RWPE2 (cell line): ENCODE data around the gene SFMBT2.

Experiments
- ATAC-seq: fragments of 200-7000 bp; cut with Tn5 transposase; 3 replicates; pipeline ENCODE4 v1.9.1; 2021; ENCODE audit warnings: low read depth
- DNase-seq: peaks from one replicate; pipeline ENCODE4 v3.0.0-alpha.2; 2020; ENCODE audit warnings: low spot score
- H3K27ac ChIP-seq: fragments of 450-650 bp; 2 replicates; pipeline ENCODE4 v1.5.1; 2017; ENCODE audit warnings: mild to moderate bottlenecking; ENCODE audit not compliant: poor library complexity, severe bottlenecking
- H3K27me3 ChIP-seq: fragments of 250-450 bp; sonication (Bioruptor Pico); 2 replicates; pipeline ENCODE4 v1.5.1; 2021; ENCODE audit warnings: mild to moderate bottlenecking, moderate library complexity; ENCODE audit not compliant: insufficient read depth, poor library complexity, severe bottlenecking
- H3K36me3 ChIP-seq: fragments of 250-450 bp; sonication (Bioruptor Pico); 2 replicates; pipeline ENCODE4 v1.5.1; 2020; ENCODE audit warnings: low read depth, mild to moderate bottlenecking, moderate library complexity
- H3K4me1 ChIP-seq: fragments of 250-450 bp; sonication (Bioruptor Pico); 2 replicates; pipeline ENCODE4 v1.5.1; 2021; ENCODE audit warnings: mild to moderate bottlenecking, moderate library complexity; ENCODE audit not compliant: insufficient read depth, poor library complexity, severe bottlenecking
- H3K4me3 ChIP-seq: fragments of 250-450 bp; sonication (Bioruptor Pico); 2 replicates; pipeline ENCODE4 v1.5.1; 2021; ENCODE audit warnings: mild to moderate bottlenecking, moderate library complexity; ENCODE audit not compliant: severe bottlenecking
- H3K9me3 ChIP-seq: fragments of 250-450 bp; sonication (Bioruptor Pico); 2 replicates; pipeline ENCODE4 v1.5.1; 2021; ENCODE audit warnings: mild to moderate bottlenecking, moderate library complexity; ENCODE audit not compliant: severe bottlenecking
- CTCF ChIP-seq: fragments of 450-650 bp; IDR thresholded peaks from one replicate; pipeline ENCODE4 v1.5.1; 2017; ENCODE audit warnings: mild to moderate bottlenecking, moderate library complexity; ENCODE audit not compliant: poor library complexity, severe bottlenecking

The SFMBT2 gene

GRCh38 chr10:7363700-7364099 lies 47.1 kb downstream of the SFMBT2 start:
- Histone ChIP-seq H3K27ac (no peak overlapping the region), H3K27me3 (no peaks in the 10 kb centered on the region), H3K4me3 (no peak overlapping the region), H3K36me3 (peaks cover 18% of the 10 kb centered on the region), H3K9me3 (no peaks in the 10 kb centered on the region), H3K4me1 (no peaks in the 10 kb centered on the region)
- no peak for DNase-seq
- TF ChIP-seq CTCF: no peak
- ATAC-seq: no peak

GRCh38 chr10:7362471-7362870 lies 48.4 kb downstream of the SFMBT2 start:
- no peak for TF ChIP-seq CTCF
- Histone ChIP-seq H3K4me3 (no peak overlapping the region), H3K4me1 (no peaks in the 10 kb centered on the region), H3K27ac (no peak overlapping the region), H3K36me3 (peaks cover 13% of the 10 kb centered on the region), H3K9me3 (no peaks in the 10 kb centered on the region), H3K27me3 (no peaks in the 10 kb centered on the region)
- ATAC-seq (no peak), DNase-seq (no peak)

- no peak for TF ChIP-seq CTCF
- peaks cover 9% of the 10 kb centered on the region for H3K36me3 ChIP-seq
Observed at GRCh38 chr10:7361316-7361715, 49.5 kb downstream of the SFMBT2 start.

GRCh38 chr10:7359954-7360353 lies 50.9 kb downstream of the SFMBT2 start:
- Histone ChIP-seq H3K27me3 (no peaks in the 10 kb centered on the region), H3K27ac (peak overlapping the region; percentile 5), H3K36me3 (peaks cover 7% of the 10 kb centered on the region; the same call in 1 of the 2 replicates), H3K4me3 (no peak overlapping the region), H3K4me1 (peaks cover 6% of the 10 kb centered on the region), H3K9me3 (no peaks in the 10 kb centered on the region)
- TF ChIP-seq CTCF: no peak
- DNase-seq (no peak), ATAC-seq (peak; percentile 23; the same call in 1 of the 3 replicates)

More at GRCh38 chr10:7361316-7361715, 49.5 kb downstream of the SFMBT2 start:
- Histone ChIP-seq H3K27me3 (no peaks in the 10 kb centered on the region), H3K4me1 (no peaks in the 10 kb centered on the region), H3K4me3 (no peak overlapping the region), H3K27ac (no peak overlapping the region), H3K9me3 (no peaks in the 10 kb centered on the region)
- ATAC-seq (no peak), DNase-seq (no peak)

GRCh38 chr10:7359356-7359755 lies 51.5 kb downstream of the SFMBT2 start:
- Histone ChIP-seq H3K27ac (peak overlapping the region; percentile 5), H3K36me3 (peaks cover 7% of the 10 kb centered on the region; the same call in 1 of the 2 replicates), H3K27me3 (no peaks in the 10 kb centered on the region), H3K4me1 (peaks cover 10% of the 10 kb centered on the region), H3K4me3 (no peak overlapping the region), H3K9me3 (no peaks in the 10 kb centered on the region)
- ATAC-seq (no peak), DNase-seq (no peak)
- no peak for TF ChIP-seq CTCF
